ENCODE results near the gene PAIP1.

GRCh38 chr5:43560128-43560527 lies 3.3 kb upstream of the PAIP1 start:
- TF ChIP-seq CTCF (IDR thresholded peaks at IDR 0.05) (no peak), POLR2A (IDR thresholded peaks at IDR 0.05) (no peak)

Data from right lobe of liver (tissue), 4 donors.